CD14-positive monocyte (primary cell): ENCODE measurements around the gene KLHL13. TPM values are rescaled to one million over a fixed set of nuclear protein-coding genes. Genes with fewer than 3 reads are reported as not detected.

Experiments
- DNase-seq, 3 donors: peaks; one replicate each; pipeline ENCODE4 v3.0.0-alpha.2; 2011 to 2022
- H2AFZ ChIP-seq: 2 replicates; pipeline ENCODE4 v1.6.0; 2012; ENCODE audit warnings: mild to moderate bottlenecking, low read depth, low read length, inconsistent platforms; ENCODE audit not compliant: insufficient read depth, poor library complexity, severe bottlenecking
- H3K27ac ChIP-seq, 2 donors: 1 replicate in 1 of 2; 2 replicates in 1 of 2; pipeline ENCODE4 v1.5.1; 2012 to 2013; ENCODE audit warnings: low read length in 2 of 2, control low read depth in 1 of 2, inconsistent platforms in 1 of 2, low read depth in 1 of 2, mild to moderate bottlenecking in 1 of 2
- H3K27me3 ChIP-seq, 2 donors: one replicate each; pipeline versions ENCODE4 v1.6.0 to v1.6.1; 2011 to 2013; ENCODE audit warnings: low read length in 2 of 2; ENCODE audit not compliant: control insufficient read depth in 2 of 2, insufficient read depth in 2 of 2
- H3K36me3 ChIP-seq, 2 donors: replicated peaks in 1 of 2; 1 replicate in 1 of 2; 2 replicates in 1 of 2; pipeline versions ENCODE4 v1.5.1 to v1.6.1; 2012 to 2013; ENCODE audit warnings: low read length in 2 of 2, control low read depth in 1 of 2, inconsistent platforms in 1 of 2, mild to moderate bottlenecking in 1 of 2; ENCODE audit not compliant: insufficient read depth in 2 of 2, control insufficient read depth in 1 of 2
- H3K4me1 ChIP-seq, 2 donors: 1 replicate in 1 of 2; 2 replicates in 1 of 2; pipeline versions ENCODE4 v1.5.1 to v1.6.1; 2012 to 2013; ENCODE audit warnings: low read length in 2 of 2, control low read depth in 1 of 2, inconsistent platforms in 1 of 2, mild to moderate bottlenecking in 1 of 2, moderate library complexity in 1 of 2; ENCODE audit not compliant: insufficient read depth in 2 of 2, control insufficient read depth in 1 of 2
- H3K4me2 ChIP-seq: replicated peaks from 2 replicates; pipeline ENCODE3; 2012; ENCODE audit warnings: low read length, moderate library complexity, mild to moderate bottlenecking; ENCODE audit not compliant: poor library complexity, severe bottlenecking; ENCODE audit errors: extremely low read depth
- H3K4me3 ChIP-seq, 3 experiments: fragments of 200-600 bp in 1 of 3; sonication (generic) in 1 of 3; replicated peaks in 1 of 3; 1 replicate in 2 of 3; 2 replicates in 1 of 3; pipeline ENCODE4 v1.5.1; 2011 to 2013; ENCODE audit warnings: low read length in 3 of 3, mild to moderate bottlenecking in 3 of 3, control low read depth in 2 of 3, low read depth in 2 of 3, inconsistent platforms in 1 of 3, moderate library complexity in 1 of 3
- H3K79me2 ChIP-seq: 2 replicates; pipeline ENCODE4 v1.6.0; 2012; ENCODE audit warnings: mild to moderate bottlenecking, control low read depth, inconsistent platforms, low read length, moderate library complexity; ENCODE audit not compliant: insufficient read depth
- H3K9ac ChIP-seq: 2 replicates; pipeline ENCODE4 v1.6.0; 2017; ENCODE audit warnings: low read length, mild to moderate bottlenecking; ENCODE audit not compliant: insufficient read depth, poor library complexity, severe bottlenecking
- H3K9me3 ChIP-seq, 2 donors: replicated peaks in 1 of 2; 1 replicate in 1 of 2; 2 replicates in 1 of 2; pipeline versions ENCODE4 v1.5.1 to v1.6.1; 2012 to 2013; ENCODE audit warnings: low read length in 2 of 2, control low read depth in 1 of 2; ENCODE audit not compliant: control insufficient read depth in 1 of 2, insufficient read depth in 1 of 2
- H4K20me1 ChIP-seq: 2 replicates; pipeline ENCODE4 v1.6.0; 2012; ENCODE audit warnings: mild to moderate bottlenecking, low read length, control low read depth, moderate library complexity; ENCODE audit not compliant: insufficient read depth
- H3K27ac Mint-ChIP-seq, 7 donors: one replicate each; pipeline ENCODE4 v1.8.0; 2020; ENCODE audit warnings: mild to moderate bottlenecking in 7 of 7, mixed read lengths in 7 of 7, moderate library complexity in 6 of 7, inconsistent platforms in 2 of 7
- H3K27me3 Mint-ChIP-seq, 3 donors: one replicate each; pipeline ENCODE4 v1.8.0; 2021 to 2022; ENCODE audit warnings: low read depth in 3 of 3, mild to moderate bottlenecking in 3 of 3, mixed read lengths in 3 of 3, moderate library complexity in 3 of 3, inconsistent platforms in 1 of 3
- H3K36me3 Mint-ChIP-seq, 2 donors: one replicate each; pipeline ENCODE4 v1.8.0; 2020; ENCODE audit warnings: mixed read lengths in 2 of 2, inconsistent platforms in 1 of 2, mild to moderate bottlenecking in 1 of 2
- H3K4me1 Mint-ChIP-seq: one replicate; pipeline ENCODE4 v1.8.0; 2020; ENCODE audit warnings: mild to moderate bottlenecking, mixed read lengths
- H3K4me3 Mint-ChIP-seq, 2 donors: one replicate each; pipeline ENCODE4 v1.8.0; 2020; ENCODE audit warnings: mild to moderate bottlenecking in 2 of 2, mixed read lengths in 2 of 2, moderate library complexity in 1 of 2
- H3K9me3 Mint-ChIP-seq, 7 donors: one replicate each; pipeline ENCODE4 v1.8.0; 2020 to 2022; ENCODE audit warnings: mixed read lengths in 7 of 7, mild to moderate bottlenecking in 6 of 7, moderate library complexity in 6 of 7, inconsistent platforms in 2 of 7
- CTCF ChIP-seq: fragments of 200-600 bp; IDR thresholded peaks from one replicate; pipeline ENCODE4 v1.8.0; 2022; ENCODE audit warnings: antibody characterized with exemption, mild to moderate bottlenecking
- WGBS: methylation state at CpG from one replicate; pipeline ENCODE4 v1.1.5; 2013; ENCODE audit warnings: missing lambda C conversion rate; ENCODE audit not compliant: insufficient coverage; 5-methylcytosine and 5-hydroxymethylcytosine counted together
- intact Hi-C, 2 donors: fragments of 100-400 bp; cut with micrococcal nuclease; formaldehyde crosslinking; loops; one replicate each; pipeline versions ENCODE4 v1.15.0 to v1.15.1; 2023
- polyA plus RNA-seq, 3 donors: library from polyadenylated mRNA; depleted of rRNA in 1 of 3; unstranded in 2 of 3; stranded (reverse) in 1 of 3; fragments of 300-500 nt in 2 of 3; fragments of >200 nt in 1 of 3; fragmentation: Illumina TruSeq in 2 of 3; gene quantifications; 1 replicate in 2 of 3; 2 replicates in 1 of 3; pipeline ENCODE4 v1.2.3, GENCODE V29; 2012 to 2021

The KLHL13 gene
- polyA plus RNA-seq, 3 donors, result 0.05 to 0.41 (median 0.10) TPM

GRCh38 chrX:117860517-117860916, 256.1 kb downstream of the KLHL13 start:
- no peak overlapping the region for H2AFZ ChIP-seq
- whole genome bisulfite sequencing, result no CpG with 5 or more reads among the region's 1 CpG
- no peak overlapping the region for H3K9ac ChIP-seq
- DNase-seq, result no peak
- H3K27ac ChIP-seq, result no peak overlapping the region
- no peaks in the 10 kb centered on the region for H3K36me3 Mint-ChIP-seq
- peaks cover 0 to 3% (median 0%) of the 10 kb centered on the region in 7 donors for H3K9me3 Mint-ChIP-seq
- no peak overlapping the region for H3K4me3 ChIP-seq
- H3K27me3 Mint-ChIP-seq, result peaks cover 0 to 1% (median 0%) of the 10 kb centered on the region in 3 donors
- no peak for TF ChIP-seq CTCF
- no peaks in the 10 kb centered on the region for H3K4me1 ChIP-seq
- no peak overlapping the region for H3K27ac Mint-ChIP-seq
- no peaks in the 10 kb centered on the region for H4K20me1 ChIP-seq
- H3K4me3 Mint-ChIP-seq, result no peak overlapping the region
- intact Hi-C loops, result no loop called here
- no peaks in the 10 kb centered on the region for H3K36me3 ChIP-seq
- no peaks in the 10 kb centered on the region for H3K4me1 Mint-ChIP-seq
- H3K9me3 ChIP-seq, result no peaks in the 10 kb centered on the region
- H3K4me2 ChIP-seq, result no peak overlapping the region
- H3K27me3 ChIP-seq, result no peaks in the 10 kb centered on the region
- H3K79me2 ChIP-seq, result no peaks in the 10 kb centered on the region

- H3K9ac ChIP-seq, result no peak overlapping the region
- no peaks in the 10 kb centered on the region for H4K20me1 ChIP-seq
- Mint-ChIP-seq H3K4me3 (no peak overlapping the region), H3K27me3 (no peaks in the 10 kb centered on the region), H3K27ac (no peak overlapping the region), H3K9me3 (peaks cover 0 to 2% (median 0%) of the 10 kb centered on the region in 7 donors), H3K4me1 (no peaks in the 10 kb centered on the region), H3K36me3 (no peaks in the 10 kb centered on the region)
- no peaks in the 10 kb centered on the region for H3K79me2 ChIP-seq
- no peaks in the 10 kb centered on the region for H3K9me3 ChIP-seq
- H3K4me3 ChIP-seq, result no peak overlapping the region
- H3K36me3 ChIP-seq, result no peaks in the 10 kb centered on the region
- no peak for TF ChIP-seq CTCF
- no peak overlapping the region for H3K4me2 ChIP-seq
- no peaks in the 10 kb centered on the region for H3K27me3 ChIP-seq
- DNase-seq, result no peak
- no peaks in the 10 kb centered on the region for H3K4me1 ChIP-seq
- no CpG with 5 or more reads among the region's 2 CpGs for WGBS
- H3K27ac ChIP-seq, result no peak overlapping the region
- intact Hi-C loops, result no loop called here
- H2AFZ ChIP-seq, result no peak overlapping the region
Measured at GRCh38 chrX:117854806-117855205, 261.8 kb downstream of the KLHL13 start.
